Colonic mucosa (tissue), 4 donors: ENCODE results near the gene OR6N2. TPM values are rescaled to one million over a fixed set of nuclear protein-coding genes. Genes with fewer than 3 reads are reported as not detected.

Source experiments
- DNase-seq: peaks from one replicate; pipeline ENCODE4 v3.0.0-alpha.2; 2020
- H3K27ac ChIP-seq: fragments of 200-600 bp; one replicate; pipeline ENCODE4 v1.8.0; 2021
- H3K27me3 ChIP-seq: fragments of 200-600 bp; one replicate; pipeline ENCODE4 v1.8.0; 2021
- H3K36me3 ChIP-seq: fragments of 200-600 bp; one replicate; pipeline ENCODE4 v1.8.0; 2021
- H3K4me1 ChIP-seq: fragments of 200-600 bp; one replicate; pipeline ENCODE4 v1.8.0; 2021; ENCODE audit warnings: mild to moderate bottlenecking
- H3K4me3 ChIP-seq: fragments of 200-600 bp; one replicate; pipeline ENCODE4 v1.8.0; 2021
- H3K9ac ChIP-seq, 2 donors: one replicate each; pipeline ENCODE4 v1.7.0; 2013; ENCODE audit warnings: control low read depth in 2 of 2, low read depth in 2 of 2, low read length in 2 of 2
- H3K9me3 ChIP-seq: fragments of 200-600 bp; one replicate; pipeline ENCODE4 v1.8.0; 2021
- intact Hi-C: fragments of 100-400 bp; cut with DNase I; formaldehyde crosslinking; loops from one replicate; pipeline ENCODE4 v1.14.1; 2022
- total RNA-seq, 2 donors: library from RNA; stranded (reverse); fragmentation: NEBNext Ultra II Directional in 1 of 2; extraction: Animal tissue kit (Norgen Biotek cat#: 25700) in 1 of 2; gene quantifications; one replicate each; pipeline ENCODE4 v1.2.1, GENCODE V29; 2021
- TF ChIP-seq, protein P1 (sequence below): fragments of 200-600 bp; IDR thresholded peaks from one replicate; pipeline ENCODE4 v1.8.0; 2022; ENCODE audit warnings: antibody characterized with exemption, mild to moderate bottlenecking
- donor health status: healthy.
- donor health status: DM: no; HTN: no; CAD: no.
- donor health status: DM: no; HTN: no; CAD: no.

The OR6N2 gene
- total RNA-seq, 2 donors from 2014 or later = not detected

DNA sequence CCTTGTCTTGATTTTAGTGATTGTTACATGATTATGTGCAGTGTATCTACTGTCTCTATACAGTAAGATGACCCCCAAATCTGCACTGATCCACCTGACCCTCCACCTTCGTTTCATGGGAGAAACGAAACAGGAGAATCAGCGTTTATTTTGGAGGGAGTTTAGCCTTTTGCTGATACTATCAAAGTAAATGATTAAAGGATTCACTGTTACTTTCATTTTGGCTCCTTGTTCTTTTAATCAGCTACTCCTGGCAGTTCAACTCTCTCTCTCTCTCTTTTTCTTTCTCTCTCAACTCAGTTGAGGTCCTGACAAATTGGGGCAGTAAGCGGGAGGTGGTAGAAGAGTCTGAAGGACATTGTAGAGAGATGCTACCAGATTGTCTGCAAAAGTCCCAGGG lies 50.6 kb downstream of the OR6N2 start:
- Histone ChIP-seq H3K27me3 (no peaks in the 10 kb centered on the region), H3K4me1 (no peaks in the 10 kb centered on the region), H3K27ac (no peak overlapping the region), H3K9ac (no peak overlapping the region), H3K9me3 (no peaks in the 10 kb centered on the region), H3K36me3 (no peaks in the 10 kb centered on the region), H3K4me3 (no peak overlapping the region)
- TF ChIP-seq, protein P1, sequence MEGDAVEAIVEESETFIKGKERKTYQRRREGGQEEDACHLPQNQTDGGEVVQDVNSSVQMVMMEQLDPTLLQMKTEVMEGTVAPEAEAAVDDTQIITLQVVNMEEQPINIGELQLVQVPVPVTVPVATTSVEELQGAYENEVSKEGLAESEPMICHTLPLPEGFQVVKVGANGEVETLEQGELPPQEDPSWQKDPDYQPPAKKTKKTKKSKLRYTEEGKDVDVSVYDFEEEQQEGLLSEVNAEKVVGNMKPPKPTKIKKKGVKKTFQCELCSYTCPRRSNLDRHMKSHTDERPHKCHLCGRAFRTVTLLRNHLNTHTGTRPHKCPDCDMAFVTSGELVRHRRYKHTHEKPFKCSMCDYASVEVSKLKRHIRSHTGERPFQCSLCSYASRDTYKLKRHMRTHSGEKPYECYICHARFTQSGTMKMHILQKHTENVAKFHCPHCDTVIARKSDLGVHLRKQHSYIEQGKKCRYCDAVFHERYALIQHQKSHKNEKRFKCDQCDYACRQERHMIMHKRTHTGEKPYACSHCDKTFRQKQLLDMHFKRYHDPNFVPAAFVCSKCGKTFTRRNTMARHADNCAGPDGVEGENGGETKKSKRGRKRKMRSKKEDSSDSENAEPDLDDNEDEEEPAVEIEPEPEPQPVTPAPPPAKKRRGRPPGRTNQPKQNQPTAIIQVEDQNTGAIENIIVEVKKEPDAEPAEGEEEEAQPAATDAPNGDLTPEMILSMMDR = no peak
- no peak for DNase-seq
- intact Hi-C loops = no loop called here

DNA sequence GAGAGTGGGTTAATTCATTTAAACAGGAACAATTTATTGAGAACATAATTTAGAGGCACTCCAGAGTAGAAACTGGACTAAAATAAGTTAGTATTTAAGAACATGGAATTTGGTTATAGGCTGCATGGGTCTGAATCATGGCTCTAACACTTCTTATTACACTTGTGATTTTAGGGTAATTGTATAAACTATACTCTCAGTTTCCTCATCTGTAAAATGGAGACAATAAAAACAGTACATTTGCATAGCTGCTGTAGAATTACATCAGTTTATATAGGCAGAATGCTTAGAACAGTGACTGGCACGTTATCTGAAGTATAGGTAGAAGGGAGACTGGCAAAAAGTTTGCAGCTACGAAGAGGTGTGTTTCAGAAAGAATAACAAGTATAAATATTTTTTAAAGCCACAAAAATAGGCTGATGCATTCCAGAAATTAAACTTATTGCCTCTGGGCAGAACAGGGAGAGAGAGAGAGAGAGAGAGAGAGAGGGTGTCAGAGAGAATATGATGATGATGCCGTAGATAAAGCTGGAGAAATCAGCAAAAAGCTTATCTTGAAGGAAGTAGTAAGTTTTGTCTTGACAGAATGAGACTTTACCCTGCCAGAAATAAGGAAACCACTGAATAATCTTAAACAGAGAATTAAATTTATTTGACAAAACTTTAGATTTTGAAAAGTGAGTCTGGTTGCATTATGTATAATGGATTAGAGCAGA lies 52.3 kb downstream of the OR6N2 start:
- TF ChIP-seq, protein P1 = no peak
- H3K9me3 ChIP-seq = no peaks in the 10 kb centered on the region
- no peak for DNase-seq
- no peak overlapping the region for H3K9ac ChIP-seq
- no peaks in the 10 kb centered on the region for H3K36me3 ChIP-seq
- no peaks in the 10 kb centered on the region for H3K4me1 ChIP-seq
- no peaks in the 10 kb centered on the region for H3K27me3 ChIP-seq
- intact Hi-C loops = no loop called here
- H3K4me3 ChIP-seq = no peak overlapping the region
- H3K27ac ChIP-seq = no peak overlapping the region

DNA sequence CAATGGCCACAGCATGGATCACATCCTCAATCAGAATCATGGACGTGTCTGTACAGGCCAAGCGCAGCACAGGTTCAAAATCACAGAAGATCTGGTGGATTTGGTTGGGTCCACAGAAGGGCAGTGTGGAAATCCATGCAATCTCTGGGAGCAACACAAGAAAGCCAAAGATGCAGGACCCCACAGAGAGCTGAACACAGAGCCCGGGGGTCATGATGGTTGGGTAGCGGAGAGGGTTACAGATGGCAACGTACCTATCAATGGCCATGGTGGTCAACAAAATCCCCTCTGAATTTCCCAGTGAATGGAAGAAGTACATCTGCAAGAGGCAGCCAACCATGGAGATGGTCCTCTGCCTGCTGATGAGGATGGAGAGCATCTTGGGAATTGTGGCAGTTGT lies 56.6 kb downstream of the OR6N2 start:
- intact Hi-C loops = no loop called here
- TF ChIP-seq, protein P1 = no peak
- DNase-seq = no peak
- no peak overlapping the region for H3K27ac ChIP-seq
- no peaks in the 10 kb centered on the region for H3K9me3 ChIP-seq
- H3K4me1 ChIP-seq = no peaks in the 10 kb centered on the region
- H3K4me3 ChIP-seq = no peak overlapping the region
- no peaks in the 10 kb centered on the region for H3K36me3 ChIP-seq
- no peaks in the 10 kb centered on the region for H3K27me3 ChIP-seq
- no peak overlapping the region for H3K9ac ChIP-seq

Other genes with a start within 250 kb of the OR6N2 start
- not detected for gene OR6Y1, start 226.8 kb downstream of the OR6N2 start, total RNA-seq
- gene OR6P1, start 210.6 kb downstream of the OR6N2 start, total RNA-seq = not detected
- not detected for gene OR10X1, start 201.3 kb downstream of the OR6N2 start, total RNA-seq
- not detected for gene OR10Z1, start 175.9 kb downstream of the OR6N2 start, total RNA-seq
- gene SPTA1, start 94.5 kb downstream of the OR6N2 start, total RNA-seq = not detected
- gene OR6K2, start 80.6 kb downstream of the OR6N2 start, total RNA-seq = not detected
- not detected for gene OR6K3, start 60.5 kb downstream of the OR6N2 start, total RNA-seq
- not detected for gene OR6K6, start 26.5 kb downstream of the OR6N2 start, total RNA-seq
- gene OR6N1, start 9.0 kb downstream of the OR6N2 start, total RNA-seq = not detected
- 1 to 10 TPM in 1 of 2 donors, under 1 TPM in 1; 0.37 to 4.1 TPM for gene MNDA, start 50.1 kb upstream of the OR6N2 start, total RNA-seq
- under 1 TPM; 0.61 to 0.86 TPM for gene PYHIN1, start 150.3 kb upstream of the OR6N2 start, total RNA-seq
- 10 to 100 TPM; 15.1 to 36.0 TPM for gene IFI16, start 228.7 kb upstream of the OR6N2 start, total RNA-seq